Fibroblast of skin of abdomen (primary cell): ENCODE measurements around the gene DNAL4.

Source experiments
- DNase-seq: peaks from one replicate; pipeline ENCODE4 v3.0.0-alpha.2; 2013

The DNAL4 gene

GRCh38 chr22:38756711-38757463, 37.1 kb downstream of the DNAL4 start:
- DNase-seq = no peak

GRCh38 chr22:38755911-38756532, 37.9 kb downstream of the DNAL4 start, which contains the start of gene SUN2:
TSS of gene SUN2 (minus strand) at chr22:38755998. CDS start at chr22:38752628, 3,370 bp downstream.
- DNase-seq = peak; percentile 77

DNA sequence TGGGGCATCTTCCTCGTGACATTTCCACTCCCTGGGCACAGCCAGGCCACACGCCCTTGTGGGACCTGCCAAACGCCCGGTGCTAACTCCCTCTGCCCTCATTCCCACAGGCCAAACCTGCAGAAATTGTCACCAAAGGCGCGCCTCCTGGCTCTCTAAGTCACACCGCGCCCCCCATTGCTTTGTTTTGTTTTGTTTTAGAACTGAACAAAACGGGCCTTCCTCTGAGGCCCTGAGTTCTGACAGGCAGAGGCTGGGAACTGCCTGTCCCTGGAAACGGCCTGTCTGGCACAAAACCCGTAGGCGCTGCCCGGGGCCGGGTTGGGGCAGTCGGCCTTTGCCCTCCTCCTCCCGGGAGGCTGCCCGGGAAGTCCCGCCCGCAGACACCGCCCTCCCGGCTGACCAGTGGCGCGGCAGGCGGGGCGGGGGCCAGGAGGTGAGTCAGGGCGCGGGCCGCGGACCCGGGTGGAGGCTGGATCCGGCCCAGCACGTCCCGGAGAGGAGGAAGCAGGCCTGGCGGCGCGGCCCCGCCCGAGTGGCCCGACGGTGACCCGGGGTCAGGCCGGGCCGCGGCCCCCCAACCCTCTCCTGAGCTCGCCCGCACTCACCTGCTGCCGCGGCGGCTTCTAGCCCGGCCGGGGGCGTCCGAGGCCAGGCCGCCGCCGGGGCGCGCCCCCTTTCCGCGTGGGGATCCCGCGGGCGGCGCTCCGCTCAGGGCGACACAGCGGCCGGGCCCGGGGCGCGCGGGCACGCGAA, 38.6 kb downstream of the DNAL4 start:
- peak; percentile 40 for DNase-seq

- DNase-seq = peak; percentile 28
These were observed 39.2 kb downstream of the DNAL4 start for GRCh38 chr22:38754751-38755154.

- DNase-seq = peak; percentile 53
These were observed 39.8 kb downstream of the DNAL4 start for GRCh38 chr22:38753948-38754750.

DNA sequence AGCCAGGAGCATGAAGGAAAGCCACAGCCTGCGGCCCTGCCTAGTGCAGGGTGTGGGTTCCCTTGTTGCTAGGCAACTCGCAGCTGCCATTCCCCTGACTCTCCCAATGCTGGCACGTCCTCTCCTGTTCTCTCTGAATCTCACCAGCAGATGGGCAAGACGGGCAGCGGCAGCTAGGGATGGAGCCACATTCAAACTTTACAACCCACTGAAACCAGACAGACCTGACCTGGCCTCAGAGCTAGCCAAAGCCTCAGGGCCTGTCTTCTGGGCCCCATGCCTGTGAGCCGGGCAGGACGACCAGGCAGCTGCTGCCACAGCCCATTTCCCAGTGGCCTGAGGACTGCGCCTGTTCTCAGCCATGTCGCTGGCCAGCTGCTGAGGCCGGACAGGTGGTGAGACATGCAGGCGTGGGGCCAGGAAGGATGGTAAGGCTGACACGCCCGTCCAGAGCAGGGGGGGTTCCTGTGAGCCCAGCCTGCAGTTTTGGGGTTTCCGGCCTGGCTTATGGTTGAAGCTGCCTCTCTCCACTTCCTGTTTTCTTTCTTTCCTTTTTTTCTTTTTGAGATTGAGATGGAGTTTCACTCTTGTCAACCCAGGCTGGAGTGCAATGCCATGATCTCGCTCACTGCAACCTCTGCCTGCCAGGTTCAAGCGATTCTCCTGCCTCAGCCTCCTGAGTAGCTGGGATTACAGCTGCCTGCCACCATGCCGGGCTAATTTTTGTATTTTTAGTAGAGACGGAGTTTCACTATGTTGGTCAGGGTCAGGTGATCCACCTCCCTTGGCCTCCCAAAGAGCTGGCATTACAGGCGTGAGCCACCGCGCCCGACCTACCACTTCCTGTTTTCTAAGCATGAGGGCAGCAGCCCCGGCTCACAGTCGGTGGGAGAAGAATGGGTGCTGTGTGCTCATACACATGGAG, 42.3 kb downstream of the DNAL4 start:
- DNase-seq = no peak

DNA sequence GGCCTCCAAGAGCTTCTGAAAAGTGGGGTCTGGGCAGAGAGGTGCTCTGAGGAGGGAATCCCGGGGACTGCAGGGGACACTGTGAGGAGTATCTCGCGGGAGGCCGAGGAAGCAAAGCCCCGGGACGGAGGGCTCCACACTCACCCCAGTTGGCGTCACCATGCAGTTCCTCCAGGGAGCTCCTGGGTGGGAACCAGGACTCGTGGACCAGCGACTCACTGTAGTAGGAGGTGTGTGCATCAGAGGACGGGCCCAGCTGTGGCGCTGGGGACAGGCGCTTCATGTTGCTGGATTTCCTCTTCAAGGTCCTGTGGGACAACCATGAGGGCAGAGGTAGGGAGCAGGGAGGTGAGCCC, 42.9 kb downstream of the DNAL4 start:
- DNase-seq = no peak

GRCh38 chr22:38750638-38751037, 43.3 kb downstream of the DNAL4 start:
- DNase-seq = no peak

- no peak for DNase-seq
These were observed 43.8 kb downstream of the DNAL4 start for GRCh38 chr22:38750104-38750503.

DNA sequence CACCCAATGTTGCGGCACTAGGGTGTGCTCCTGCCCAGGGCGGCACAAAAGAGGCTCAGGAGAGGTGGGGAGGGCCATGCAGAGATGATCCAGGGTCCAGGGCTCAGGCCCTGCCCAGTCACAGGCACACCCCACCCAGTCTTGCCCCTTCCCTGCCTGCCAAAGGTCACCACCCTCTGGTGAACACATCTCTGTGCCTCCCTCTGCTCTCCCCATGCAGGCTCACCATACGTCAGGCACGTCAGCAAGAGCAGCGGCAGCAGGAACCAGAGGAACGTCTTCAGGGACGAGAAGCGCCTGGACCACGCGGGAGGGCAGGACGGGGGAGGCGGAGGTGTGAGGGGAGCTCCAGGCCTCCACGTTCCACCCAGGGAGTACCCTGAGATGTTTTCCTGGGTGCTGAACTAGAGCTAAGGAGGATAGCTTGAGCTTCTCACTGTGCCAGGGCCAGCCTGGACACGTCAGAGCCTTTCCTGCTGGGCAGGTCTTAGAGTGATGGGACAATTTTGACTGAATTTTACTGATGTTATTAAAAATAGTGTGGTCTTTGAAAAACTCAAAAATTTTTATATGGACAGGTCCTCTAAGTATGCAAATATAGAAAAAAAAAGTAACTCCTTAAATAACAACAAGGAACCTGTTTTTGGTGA, 45.3 kb downstream of the DNAL4 start:
- DNase-seq = no peak

- DNase-seq = no peak
These were observed 48.1 kb downstream of the DNAL4 start for GRCh38 chr22:38745676-38746460.

DNA sequence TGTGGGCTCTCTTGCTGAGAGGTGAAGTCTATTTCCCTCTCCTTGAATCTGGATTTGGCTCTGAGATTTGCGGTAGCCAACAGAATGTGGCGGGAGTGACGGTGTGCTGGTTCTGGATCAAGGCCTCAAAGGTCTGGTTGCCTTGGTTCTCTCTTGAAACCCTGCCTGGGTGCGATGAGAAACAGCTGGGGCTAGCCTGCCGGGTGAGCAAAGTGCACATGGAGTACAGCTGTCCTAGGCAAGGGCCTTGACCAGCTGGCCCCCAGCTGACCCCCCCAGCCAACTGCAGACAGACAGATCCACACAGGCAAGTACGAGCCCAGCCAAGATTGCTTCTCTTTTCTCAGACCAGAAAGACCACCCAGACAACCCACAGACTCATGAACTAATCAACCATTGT, 49.0 kb downstream of the DNAL4 start:
- no peak for DNase-seq

DNA sequence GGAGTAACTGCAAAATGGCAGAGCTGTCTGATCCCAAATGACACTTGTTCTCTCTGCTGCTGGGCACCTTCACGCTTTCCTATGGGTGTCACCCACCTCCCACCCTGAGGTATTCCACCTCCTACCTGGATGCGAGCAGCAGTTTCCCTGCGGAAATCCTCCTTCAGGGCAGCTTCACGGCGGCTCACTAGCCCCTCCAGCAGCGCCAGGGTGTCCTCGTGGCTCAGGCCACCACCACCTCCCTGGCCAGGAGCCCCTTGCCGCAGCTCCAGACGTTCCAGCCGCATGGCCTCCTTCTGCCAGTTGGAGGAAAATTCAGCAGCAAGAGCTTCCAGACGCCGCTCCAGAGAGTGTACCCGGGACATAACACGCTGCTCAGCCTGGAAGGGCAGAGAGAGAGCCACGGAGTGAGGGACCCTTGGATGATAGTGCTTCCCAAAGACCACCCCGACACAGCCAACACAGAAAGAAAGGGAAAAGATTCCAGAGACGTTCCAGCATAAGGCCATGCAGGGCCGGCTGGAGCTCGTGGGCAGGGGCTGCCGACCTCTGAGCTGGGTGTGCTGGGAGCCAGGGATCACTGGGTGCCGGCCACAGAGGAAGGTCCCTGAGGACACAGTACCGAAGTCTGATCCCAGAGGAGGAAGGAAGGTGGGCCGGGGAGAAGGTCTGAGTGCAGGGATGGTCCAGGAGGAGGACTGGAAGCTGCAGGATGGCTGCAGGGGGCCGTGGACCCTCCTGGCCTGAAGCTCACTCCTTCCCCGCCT, 51.6 kb downstream of the DNAL4 start:
- DNase-seq = no peak

GRCh38 chr22:38741576-38741975, 52.4 kb downstream of the DNAL4 start:
- no peak for DNase-seq

DNA sequence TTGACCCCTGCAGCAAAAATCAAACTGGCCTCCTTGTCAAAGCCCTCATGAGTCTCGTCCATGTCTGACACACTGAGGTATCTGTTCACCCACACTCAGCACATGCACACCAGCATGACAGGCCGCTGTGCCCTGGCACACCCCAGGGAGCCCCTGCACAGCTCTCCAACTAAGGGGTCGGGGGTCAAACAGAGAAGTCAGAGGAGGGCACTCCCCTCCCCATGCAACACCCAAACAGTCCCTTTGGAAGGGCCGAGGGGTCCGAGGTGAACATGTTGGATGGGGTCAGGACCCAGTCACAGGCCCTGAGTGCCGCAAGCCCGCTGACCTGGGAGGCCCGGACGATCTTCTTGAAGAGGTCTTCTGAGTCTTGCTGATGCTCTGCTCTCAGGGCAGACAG, 52.8 kb downstream of the DNAL4 start:
- DNase-seq = no peak

DNA sequence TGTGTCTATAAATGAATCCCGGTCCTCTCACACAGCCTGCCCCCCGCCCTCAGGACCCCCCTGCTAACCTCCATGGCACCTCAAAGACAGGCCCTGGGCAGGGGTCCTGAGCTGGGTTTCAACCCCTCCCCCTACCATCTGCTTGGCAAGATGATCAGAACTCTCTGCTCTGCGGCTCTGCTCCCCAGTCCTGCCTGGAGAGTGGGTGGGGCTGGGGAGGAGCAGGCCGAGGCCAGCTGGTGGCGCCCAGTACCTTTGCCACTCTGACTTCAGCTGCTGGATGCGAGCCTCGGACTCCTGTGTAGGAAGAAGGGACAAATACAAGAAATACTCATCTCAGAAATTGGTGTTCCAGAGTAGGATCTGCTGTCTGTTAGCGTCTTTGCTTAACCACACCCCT, 53.2 kb downstream of the DNAL4 start:
- no peak for DNase-seq

DNA sequence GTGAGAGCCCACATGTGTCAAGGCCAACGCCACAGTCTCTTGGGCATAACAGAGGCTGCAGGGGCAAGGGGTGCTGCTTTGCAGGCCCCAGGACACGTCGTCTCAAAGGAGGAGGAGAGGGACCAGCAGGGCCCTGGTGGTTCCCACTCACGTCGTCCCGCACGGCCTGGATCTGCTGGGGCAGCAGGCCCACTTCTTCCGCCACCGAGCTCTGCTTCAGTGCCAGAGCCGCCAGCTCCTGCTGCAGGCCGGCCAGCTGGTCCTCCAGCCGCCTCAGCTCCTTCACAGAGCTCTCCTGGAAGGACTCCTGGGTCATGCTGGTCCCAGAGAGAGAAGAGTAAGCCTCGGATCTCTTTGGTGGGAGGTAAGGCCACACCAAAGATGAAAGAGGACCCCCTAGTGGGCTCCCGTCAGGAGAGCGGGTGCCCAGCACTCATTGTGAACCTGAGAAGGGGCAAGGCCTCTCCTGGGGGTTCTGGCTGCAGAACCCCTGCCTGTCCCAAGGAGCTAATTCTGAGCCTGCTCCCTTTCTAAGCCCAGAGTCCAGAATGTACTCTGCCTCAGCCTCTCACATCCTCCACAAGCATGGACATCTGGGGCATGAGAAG, 53.7 kb downstream of the DNAL4 start:
- no peak for DNase-seq

DNA sequence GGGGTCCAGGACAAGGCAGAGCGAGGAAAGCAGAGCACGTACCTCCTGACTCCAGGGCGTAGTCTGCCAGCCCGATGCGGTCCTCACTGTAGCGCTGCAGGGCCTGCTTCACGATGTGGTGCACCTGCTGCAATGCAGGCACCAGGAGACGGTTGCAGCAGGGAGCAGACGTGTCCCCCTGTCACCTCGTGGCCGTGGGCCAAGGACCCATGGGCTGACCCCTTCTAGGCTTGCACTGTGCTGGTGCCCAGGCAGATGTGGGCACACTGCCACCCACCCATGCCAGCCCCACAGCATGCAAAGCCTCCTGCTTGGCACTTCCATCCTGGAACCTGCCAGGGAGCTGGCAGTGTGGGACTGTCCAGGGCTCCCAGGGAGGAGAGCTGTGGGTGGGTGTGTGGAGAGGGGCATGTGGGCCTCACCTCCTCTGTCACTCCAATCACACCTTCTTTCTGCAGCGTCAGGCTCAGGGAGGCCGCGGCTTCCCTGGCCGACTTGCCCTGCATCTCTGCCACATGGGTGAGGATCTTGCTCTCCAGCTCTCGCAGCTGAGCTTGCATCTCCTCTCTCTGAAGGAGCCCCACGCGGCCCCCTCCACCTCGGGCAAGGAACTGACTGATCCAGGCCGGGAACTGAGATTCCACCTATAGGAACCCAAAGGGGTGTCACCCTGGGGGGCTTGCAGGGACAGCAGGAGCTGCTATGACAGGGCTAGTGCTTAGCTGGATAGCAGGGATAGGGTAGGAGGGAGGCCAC, 54.5 kb downstream of the DNAL4 start:
- no peak for DNase-seq
